GM19238 (cell line): ENCODE data around the gene SPOCK1.
A peak's percentile ranks its signal among the peaks of the same experiment; 100 is the strongest.
"Not testable (repeated sequence)": the region's sequence is repeated elsewhere in the genome, so short reads cannot be mapped to it uniquely, and the experiment has no call there.

Source experiments
- DNase-seq: peaks from one replicate; pipeline ENCODE4 v3.0.0; 2011; ENCODE audit warnings: low spot score; ENCODE audit not compliant: insufficient read length

Gene SPOCK1

DNA sequence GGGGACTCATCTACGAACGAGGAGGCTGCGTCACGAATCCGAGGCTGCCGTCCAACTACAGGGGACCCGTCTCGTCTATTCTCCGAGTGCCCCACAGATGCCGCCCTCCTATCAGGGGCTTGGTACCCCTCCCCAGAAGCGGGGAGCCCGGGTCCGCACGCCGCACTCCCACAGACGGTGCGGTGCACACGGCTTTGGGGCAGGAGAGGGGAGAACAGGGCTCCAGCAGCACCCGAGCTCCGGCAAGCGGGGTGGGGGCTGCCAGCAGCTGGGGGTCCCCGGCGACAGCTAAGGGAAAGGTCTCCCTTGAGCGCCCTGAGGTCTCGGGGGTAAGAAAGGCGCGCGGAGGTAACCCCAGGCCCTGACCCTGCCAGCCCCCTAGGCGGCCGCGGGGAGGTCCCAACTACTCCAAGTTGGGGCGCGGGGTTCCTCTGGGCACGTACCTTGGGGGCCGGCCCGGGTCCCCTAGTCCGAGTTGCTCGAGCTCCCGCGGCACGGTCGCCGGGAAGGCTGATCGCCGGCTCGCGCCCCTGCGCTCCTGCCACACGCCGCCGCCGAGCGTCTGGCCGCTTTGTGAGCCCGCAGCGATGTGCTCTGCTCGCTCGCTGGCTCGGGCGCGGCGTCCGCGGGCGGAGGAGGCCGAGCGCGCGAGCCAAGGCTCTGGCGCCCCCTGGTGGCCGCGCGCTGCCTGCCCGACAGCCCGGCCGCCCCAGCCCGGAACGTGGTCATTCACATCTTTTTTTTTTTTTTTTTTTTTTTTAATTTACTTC lies at the start of gene SPOCK1:
Gene SPOCK1 (minus strand): TSS at position 591 of the 770 bp plus-strand sequence.
- DNase-seq = peak; percentile 87

DNA sequence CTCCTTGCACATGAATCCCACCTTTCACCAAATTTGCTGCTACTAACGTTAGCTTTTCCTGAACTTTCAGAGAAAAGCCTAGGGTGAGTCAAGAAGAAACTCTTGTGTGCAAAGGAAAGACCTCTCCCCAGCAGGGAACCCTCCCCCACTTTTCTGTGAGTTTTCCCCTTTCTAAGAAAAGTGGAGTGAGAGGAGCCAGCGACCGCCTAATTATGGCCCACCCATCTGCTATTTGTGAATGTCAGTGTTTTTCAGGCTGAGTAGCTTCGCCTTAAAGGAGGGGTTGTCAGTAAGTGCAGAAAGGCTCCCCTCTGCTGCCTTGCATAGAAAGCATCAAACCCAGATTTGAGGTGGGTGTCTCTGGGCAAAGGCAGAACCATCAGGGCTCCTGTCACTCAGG lies 46.8 kb upstream of the SPOCK1 start:
- no peak for DNase-seq

- not testable (repeated sequence) for DNase-seq
Measured at GRCh38 chr5:137535449-137535848, 36.3 kb upstream of the SPOCK1 start.

DNA sequence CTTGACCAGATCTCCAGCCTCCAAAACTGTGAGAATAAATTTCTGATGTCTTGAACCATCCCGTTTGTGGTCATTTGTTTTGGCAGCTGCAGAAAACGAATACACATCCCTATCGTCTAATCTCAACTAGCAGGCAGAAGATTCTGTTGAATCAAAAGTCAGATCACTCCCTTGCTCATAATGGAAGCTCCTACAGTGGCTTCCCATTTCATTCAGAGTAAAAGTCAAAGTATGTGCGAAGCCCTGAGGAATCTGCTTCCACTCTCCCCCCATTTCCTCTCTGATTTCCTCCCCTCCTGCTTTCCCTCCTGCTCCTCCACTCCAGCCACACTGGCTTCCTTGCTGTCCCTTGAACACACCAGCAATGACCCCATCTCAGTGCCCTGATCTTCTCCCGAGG lies 34.8 kb upstream of the SPOCK1 start:
- no peak for DNase-seq

DNA sequence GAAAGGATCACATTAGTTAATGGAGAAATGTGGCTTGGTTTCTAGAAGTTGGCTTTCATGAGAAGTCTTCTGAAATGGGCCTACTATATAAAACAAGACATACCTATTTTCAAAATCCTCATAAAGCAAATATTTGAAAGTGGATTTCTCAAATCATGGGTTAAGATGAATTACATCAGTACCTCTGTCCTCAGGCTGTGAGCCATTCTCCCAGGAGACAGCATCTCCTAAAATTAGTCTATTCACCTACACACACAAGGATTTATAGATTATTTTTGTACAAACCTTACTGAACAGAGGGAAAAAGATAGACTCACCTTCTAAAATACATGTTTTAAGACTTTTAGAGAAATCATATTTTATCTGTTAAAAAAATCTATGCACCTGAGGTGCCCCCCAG lies 32.1 kb upstream of the SPOCK1 start:
- DNase-seq = no peak

GRCh38 chr5:137521246-137521645 lies 22.1 kb upstream of the SPOCK1 start:
- no peak for DNase-seq

- DNase-seq = no peak
Measured at GRCh38 chr5:137516961-137517360, 17.8 kb upstream of the SPOCK1 start.

- DNase-seq = no peak
Measured at GRCh38 chr5:137516251-137516797, 17.2 kb upstream of the SPOCK1 start.

GRCh38 chr5:137515238-137515637 lies 16.1 kb upstream of the SPOCK1 start:
- DNase-seq = no peak

GRCh38 chr5:137510671-137511070 lies 11.5 kb upstream of the SPOCK1 start:
- no peak for DNase-seq

DNA sequence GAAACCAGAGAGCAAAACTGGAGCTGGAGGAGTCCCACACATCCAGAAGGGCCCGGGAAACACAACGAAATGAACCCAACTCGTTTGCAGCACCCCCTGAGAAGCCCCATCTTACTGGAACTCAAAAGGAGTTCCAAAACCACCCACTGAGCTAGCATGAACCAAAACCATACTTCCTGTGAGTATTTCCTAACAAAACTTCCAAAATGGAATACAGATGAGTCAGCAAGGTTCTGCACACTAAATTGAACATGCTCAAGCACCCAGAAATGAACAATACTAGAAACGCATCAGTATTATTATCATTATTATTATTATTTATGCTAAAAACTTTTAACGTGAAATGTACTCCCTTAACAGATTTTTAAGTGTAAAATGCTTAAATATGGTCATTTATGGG lies 8.0 kb upstream of the SPOCK1 start:
- no peak for DNase-seq

- DNase-seq = no peak
Measured at GRCh38 chr5:137506296-137506695, 7.2 kb upstream of the SPOCK1 start.

DNA sequence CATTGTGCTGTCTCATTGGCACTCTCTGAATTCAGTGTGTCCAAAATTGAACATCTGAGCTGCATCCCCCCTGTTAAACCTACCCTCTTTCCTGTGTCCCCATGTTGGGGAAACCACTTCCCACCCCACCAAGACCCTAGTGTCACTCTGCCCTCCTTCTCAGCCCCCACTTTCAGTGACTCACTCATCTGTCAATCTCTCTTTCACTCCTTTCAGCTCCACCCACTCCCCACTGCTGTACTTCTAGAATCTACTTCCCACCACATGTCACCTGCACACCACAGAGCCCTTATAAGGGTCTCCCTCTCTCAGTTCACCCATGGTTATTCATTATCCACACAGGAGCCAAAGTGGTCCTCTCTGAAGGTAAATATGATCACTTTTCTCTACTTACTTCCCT lies 5.8 kb upstream of the SPOCK1 start:
- DNase-seq = no peak

DNA sequence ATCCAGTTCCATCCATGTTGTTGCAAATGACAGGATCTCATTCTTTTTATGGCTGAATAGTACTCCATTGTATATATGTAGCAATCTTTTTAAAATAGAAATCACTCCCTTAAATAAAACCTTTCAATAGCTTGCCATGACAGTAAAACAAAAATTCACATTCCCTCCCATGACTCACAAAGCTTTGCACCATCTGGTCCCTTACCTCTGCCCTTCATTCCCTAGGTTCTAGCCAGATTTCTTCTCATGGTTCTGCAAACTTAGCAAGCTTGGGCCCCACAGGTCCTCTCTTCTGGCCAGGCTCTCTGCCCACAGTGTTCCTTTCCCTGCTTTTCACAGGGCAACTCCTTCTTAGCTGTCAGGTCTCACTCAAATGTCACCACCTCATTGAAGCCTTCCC lies 4.3 kb upstream of the SPOCK1 start:
- no peak for DNase-seq

GRCh38 chr5:137502632-137503031 lies 3.5 kb upstream of the SPOCK1 start:
- no peak for DNase-seq

DNA sequence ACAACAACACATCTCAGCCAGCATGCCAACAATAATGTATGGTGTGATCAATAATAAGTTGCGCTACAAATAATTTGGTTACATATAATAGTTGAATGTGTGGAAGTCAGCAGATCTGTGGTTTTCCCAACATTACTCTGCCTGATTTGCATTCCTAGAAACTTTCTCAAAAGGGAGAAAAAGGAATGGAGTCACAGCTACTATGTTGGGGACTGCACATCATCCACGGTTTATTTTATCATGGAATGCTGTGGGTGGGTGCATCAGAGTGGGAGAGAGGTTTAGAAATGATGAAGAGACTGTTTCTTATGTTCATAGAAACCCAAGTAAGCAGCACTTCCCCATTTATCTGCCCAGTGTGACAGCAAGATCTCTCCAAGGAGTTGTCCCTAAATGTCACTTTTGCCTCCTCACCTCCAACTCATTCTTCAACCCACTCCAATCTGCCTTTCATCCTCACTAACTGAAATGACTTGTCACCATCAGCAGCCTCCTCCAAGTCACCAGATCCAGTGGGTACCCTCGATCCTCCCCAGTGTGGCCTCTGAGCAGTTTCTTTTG lies 2.8 kb upstream of the SPOCK1 start:
- no peak for DNase-seq

- no peak for DNase-seq
Measured at GRCh38 chr5:137501226-137501625, 2.1 kb upstream of the SPOCK1 start.

DNA sequence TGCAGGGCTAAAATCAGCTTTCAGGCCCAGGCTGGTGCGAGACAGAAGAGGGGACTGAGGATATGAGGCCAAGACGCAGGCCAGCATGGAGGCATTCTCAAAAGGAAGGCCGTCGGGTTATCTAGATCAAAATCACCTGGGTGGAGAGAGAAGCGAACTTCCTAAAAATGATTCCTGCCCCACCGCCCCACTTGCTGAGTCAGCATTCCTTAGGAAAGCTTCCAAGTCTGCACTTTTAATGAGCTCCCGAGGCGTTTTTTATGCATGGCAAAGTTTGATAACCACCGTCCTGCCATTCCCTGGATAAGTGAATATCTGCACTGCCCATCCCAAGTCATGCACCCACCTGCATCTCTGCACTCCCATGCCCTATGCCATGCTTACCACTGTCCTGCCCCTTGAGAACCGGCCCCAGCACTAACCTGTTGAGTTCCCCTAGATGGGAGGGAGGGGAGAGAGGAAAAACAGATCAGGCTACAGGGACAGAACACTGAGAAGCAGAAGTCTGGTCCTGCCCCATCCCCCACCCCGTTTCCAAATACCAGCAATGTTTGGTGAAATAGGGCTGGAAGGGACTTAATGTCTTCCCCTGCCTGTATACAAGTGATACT lies 1.6 kb upstream of the SPOCK1 start:
- no peak for DNase-seq

DNA sequence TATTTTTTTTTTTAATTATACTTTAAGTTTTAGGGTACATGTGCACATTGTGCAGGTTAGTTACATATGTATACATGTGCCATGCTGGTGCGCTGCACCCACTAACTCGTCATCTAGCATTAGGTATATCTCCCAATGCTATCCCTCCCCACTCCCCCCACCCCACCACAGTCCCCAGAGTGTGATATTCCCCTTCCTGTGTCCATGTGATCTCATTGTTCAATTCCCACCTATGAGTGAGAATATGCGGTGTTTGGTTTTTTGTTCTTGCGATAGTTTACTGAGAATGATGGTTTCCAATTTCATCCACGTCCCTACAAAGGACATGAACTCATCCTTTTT lies 351 bp upstream of the SPOCK1 start:
- not testable (repeated sequence) for DNase-seq

- DNase-seq = no peak
Measured at GRCh38 chr5:137498301-137498735, 808 bp downstream of the SPOCK1 start.

DNA sequence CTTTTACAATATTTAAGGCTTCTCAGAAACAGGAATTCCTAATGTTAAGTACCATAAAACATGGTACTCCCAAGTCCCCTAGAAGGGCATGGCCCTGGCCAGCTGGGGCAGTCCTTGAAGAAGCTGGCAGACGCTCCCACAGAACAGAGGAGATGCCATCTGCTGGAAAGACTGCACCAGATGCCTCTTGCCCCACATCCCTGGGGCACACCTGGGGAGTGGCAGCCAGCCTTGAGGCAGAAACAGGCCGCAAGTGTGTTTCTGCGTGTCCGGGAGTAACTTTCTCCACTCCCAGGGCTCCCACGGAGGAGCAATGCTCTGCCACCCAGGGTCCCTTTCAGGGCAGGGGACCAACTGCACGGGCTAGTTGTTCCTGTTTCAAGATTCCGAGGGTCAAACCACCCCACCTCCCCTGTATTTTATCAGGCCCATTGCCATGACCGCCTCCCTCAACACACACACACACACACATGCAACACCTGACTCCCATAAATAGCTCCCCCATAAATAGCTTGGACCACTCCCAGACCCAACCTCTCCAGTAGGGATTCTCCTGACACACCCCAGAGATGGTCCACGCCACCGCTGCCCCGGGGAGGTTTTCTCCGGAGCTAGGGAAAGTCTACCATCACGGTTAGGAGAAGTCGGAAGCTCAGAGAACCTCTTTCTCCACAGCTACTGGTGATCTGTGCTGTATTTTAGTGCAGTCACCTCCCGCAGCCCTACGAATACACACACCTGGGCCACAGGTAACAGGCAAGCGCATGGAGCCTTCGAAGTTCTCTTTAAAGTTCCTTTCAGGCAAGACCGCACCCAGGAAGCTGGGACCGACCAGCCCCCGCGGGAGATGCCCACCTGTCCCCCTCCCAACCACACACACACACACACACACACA lies 1.5 kb downstream of the SPOCK1 start:
- DNase-seq = no peak

DNA sequence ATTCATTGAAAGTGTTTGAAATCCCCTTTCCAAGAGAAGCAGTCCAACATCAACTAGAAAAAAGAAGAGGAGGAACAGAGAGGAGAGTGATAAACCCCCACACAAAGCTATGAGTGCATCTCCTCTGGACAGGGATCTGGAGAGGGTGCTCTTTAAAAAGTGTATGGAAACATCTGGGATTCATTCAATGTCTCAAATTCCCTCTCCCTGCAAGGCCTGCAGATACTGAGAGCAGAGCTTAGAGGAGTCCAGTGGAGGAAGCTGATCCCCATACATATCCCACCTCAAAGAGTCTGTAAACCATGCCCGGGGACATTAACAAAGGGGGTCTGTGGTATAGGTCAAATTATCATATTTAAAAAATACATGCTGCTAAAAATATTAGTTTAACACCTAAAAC lies 2.2 kb downstream of the SPOCK1 start:
- no peak for DNase-seq
